ENCODE measurements around the gene EIF2A.
"Not testable (repeated sequence)": the region's sequence is repeated elsewhere in the genome, so short reads cannot be mapped to it uniquely, and the experiment has no call there.

Gene EIF2A

GRCh38 chr3:150603153-150603979, 56.8 kb downstream of the EIF2A start, which contains the start of gene SELENOT:
SELENOT (plus strand) TSS chr3:150603321; CDS start chr3:150603363, 42 bp downstream.
- DNase-seq = peak; percentile 93 to 98

- DNase-seq = peak; percentile 62 to 65
These were observed 57.4 kb downstream of the EIF2A start for GRCh38 chr3:150603980-150604319.

DNA sequence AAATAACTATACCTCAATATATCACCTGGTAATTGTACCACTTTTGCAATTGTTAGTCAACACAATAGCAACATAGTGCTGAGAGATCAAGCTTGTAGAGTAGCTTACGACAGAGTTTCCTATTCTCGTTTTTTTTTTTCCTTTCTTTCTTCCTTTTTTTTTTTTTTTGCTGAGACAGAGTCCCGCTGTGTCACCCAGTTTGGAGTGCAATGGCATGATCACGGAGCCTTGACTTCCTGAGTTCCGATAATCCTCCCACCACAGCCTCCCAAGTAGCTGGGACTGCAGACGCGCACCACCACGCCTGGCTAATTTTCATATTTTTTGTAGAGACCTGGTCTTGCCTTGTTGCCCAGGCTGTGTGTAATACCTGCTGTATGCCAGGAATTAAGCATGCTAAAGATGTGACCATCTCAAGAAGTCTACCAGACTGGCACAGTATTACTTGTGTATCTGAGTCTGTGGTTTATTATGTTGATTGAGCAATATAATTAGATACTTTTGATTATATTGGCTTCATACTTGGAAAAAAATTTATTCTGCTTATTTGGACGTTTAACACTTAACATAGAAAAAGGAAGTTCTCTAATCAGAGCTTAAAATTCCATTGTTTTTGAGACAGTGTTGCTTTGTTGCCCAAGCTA, 59.5 kb downstream of the EIF2A start:
- no peak for DNase-seq

DNA sequence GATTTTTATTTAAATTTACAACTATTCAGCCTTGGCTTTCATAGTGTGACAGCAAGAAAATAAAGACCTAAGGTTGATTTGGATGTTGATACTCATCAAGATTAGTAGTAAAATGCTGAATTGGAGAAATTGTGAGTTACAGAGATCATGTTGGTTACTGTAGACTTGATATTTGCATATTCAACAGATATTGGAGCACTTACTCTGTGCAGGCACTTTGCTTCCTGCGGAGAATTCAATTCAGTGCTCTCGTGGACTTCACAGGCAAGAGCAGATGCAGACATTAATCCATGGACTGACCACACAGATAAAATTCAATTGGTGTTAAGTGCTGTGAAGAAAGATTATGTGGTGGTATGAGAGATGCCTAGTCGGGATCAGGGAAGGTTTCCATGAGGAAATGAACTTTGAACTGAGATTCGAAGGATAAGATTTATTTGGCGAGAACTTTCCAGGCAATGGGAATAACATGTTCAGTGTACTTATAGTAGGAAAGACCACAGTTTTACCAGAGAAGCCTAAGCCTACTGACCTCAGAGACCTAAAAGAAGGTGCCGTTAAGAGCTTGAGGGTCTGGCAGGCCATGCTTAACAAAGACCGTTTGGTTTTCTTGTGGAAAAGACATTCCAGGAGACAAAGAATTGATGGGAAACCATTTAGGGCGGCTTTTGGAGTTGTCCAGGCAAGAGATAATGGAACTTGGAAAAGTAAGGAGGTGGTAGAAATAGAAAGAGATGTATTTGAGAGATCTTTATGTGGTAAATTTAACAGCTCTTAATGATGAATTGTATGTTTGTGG, 60.9 kb downstream of the EIF2A start:
- peak; percentile 68 to 84 for DNase-seq

DNA sequence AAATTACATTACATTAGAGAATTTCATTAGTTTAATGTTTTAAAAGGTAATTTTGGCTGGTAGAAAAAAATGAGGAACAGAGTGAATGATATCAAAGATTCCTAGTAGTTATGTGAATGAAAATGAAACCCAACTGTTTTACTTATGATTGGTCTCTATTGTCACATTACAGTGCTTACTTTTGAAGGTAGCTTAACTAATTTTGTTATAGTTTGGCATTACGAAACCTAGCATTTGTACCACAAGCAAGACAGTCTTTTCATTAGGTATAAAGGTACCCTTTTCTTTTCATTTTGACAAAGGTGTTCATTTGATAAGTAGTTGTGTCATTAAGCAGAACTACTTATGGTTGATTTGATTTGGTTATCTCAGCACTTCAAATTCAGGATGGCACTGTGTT, 63.4 kb downstream of the EIF2A start:
- DNase-seq = no peak

- no peak for DNase-seq
These were observed 64.2 kb downstream of the EIF2A start for GRCh38 chr3:150610785-150611184.

DNA sequence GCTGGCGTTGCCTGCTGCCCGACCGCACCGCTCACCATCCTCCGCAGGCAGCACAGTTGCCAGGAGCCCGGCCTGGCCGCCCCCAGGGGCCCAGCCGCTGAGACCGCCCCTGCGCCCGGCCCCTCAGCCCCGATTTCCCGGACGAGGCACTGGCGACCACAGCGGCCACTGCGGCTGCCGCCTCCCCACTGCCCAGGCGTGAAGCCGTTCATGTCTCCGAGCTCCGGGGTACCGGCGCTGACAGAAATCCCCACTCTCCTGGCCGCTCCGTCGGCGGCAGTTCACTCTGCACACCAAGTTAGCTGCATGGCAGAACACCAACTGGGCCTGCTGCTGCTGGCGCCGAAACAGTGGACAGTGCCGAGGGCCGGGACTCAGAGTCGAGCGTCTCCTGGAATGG, 65.1 kb downstream of the EIF2A start:
- DNase-seq = no peak

DNA sequence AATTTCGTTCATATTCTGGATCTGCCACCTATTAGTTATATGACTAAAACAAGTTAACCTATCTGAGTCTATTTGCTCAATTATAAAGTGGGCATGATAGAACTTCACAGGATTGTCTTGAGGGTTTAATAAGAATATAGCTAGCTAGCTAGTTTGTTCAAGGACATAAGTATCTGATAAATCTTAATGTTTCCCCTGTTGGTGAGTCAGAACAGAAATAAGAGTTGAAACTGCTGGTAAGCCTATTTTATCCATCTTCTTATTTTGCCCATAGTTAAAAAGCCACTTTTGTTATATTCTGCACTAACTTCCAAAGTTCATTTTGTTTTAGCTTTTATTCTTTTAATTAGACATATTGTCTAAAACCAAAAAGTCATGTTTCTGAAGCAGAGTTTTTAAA, 65.9 kb downstream of the EIF2A start:
- DNase-seq = no peak

DNA sequence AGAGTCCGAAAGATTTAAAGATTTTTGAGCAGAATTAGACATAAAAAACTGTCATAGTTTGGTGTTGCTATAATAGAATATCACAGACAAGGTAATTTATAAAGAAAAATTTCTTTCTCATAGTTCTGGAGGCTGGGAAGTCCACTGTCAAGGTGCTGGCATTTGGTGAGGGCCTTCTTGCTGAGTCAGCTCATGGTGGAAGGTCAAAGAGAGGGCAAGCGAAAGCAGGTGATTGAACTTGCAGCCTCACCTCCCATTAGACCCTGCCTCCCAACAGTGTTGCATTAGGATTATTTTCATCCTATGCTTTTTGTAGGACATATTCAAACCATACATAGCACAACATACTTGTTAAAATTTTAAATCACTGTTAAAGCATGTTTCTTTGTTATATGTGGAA, 66.4 kb downstream of the EIF2A start:
- DNase-seq = no peak

DNA sequence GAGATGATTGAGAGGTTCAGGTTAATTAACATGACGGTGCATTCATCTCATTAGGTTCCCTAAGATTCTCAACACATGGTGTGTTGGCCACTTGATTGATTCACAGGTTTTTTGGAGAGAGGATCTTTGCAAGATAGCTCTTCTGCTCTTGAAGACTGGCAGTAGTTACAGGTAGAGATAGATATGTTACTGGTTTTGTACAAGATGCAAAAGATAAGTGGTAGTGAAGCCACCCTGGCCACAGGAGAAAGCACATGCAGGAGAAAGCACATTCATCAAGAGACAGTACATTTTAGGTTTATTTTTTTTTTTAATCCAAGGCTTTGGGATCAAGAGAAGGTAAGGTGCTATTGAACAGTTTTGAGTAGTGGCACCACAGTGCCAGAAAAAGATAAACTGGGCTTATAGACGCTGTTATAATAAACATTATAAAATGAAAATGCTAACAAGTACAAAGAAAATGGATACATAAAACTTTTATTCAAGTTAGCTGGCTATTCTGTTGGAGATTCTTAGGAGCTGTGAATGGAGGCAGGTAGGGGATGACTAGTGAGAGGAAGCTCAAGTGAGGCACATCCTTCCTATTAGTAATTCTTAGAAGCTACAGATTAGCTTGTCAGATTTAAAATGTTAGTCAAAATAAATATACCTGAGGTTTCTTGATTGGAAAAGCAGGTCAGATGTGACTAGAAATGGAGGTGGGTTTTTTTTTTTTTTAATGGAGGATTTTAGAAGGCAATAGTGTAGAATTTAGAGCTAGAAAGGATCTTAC, 67.3 kb downstream of the EIF2A start:
- no peak for DNase-seq

GRCh38 chr3:150620002-150620689, 73.6 kb downstream of the EIF2A start:
- no peak for DNase-seq

- DNase-seq = not testable (repeated sequence)
These were observed 76.4 kb downstream of the EIF2A start for GRCh38 chr3:150622955-150623354.

DNA sequence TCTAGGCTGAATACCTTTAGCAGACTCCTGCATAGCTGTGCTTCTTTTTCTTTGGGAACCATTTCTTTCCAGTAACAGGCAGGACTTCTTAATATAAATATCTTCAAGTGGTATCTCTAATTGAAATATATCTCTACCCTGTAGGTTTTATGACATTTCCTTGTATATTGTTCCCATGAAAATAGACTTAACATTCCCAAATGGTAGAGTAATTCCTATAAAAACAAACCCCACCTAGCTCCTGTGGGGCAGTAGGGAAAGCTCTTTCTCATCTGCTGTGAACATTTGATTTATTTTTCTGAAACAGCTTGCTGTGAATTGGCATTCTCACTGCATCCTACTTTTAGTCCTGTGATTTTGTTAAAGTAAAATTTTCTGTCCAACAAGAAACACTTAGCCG, 77.4 kb downstream of the EIF2A start:
- DNase-seq = no peak

DNA sequence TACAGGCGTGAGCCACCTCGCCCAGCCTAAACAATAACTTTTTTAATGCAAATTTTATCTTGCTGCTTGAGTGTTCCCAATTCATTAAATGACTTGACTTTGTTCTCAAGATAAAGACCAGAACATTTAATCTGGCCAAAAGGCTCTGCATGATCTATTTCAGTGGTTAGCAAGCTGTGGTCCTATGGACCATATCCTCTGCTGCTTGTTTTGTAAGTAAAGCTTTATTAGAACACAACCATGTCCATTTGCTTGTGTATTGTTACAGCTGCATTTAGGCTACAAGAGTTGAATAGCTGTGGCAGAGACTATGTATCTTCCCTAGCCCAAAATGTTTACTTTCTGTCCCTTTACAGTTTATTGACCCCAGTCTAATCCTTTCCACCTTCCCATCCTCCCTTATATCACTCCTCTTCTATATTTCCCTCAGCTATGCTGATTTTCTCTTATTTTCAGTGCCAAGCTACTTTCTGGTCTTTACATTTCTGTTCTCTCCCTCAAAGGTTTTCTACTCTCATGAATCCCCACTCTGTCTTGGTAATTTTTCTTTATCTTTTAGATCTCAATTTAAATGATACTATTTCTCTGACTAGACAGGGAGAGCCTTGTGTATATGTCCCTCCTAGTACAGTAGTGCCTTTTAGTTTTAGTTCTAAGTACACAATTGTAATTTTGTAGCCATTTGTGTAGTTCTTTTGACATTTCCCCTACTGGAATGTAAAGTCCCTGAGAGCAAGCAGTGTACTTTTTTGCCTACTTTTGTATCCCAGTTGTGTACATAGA, 79.8 kb downstream of the EIF2A start:
- no peak for DNase-seq

GRCh38 chr3:150627557-150627956, 81.0 kb downstream of the EIF2A start:
- no peak for DNase-seq

- no peak for DNase-seq
These were observed 85.1 kb downstream of the EIF2A start for GRCh38 chr3:150631515-150632221.

DNA sequence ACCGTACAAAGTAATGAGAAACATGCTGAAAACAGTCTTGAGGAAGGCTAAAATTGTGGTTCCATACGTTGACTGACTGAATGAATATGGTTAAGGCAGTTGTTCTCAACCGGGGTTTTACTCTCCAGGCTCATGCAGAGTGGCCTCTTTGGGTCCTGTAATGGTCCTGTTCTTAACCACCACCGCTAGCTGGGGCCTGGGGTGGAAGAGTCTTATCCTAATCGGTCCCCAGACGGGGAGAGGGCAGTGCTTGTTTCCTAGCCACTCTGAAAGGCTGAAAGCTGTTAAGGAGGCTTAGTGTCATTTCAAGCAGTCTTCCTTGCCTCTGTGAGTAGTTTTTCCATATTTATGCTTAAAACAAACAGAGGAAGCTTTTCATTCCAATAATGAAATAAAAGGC, 88.5 kb downstream of the EIF2A start:
- no peak for DNase-seq

DNA sequence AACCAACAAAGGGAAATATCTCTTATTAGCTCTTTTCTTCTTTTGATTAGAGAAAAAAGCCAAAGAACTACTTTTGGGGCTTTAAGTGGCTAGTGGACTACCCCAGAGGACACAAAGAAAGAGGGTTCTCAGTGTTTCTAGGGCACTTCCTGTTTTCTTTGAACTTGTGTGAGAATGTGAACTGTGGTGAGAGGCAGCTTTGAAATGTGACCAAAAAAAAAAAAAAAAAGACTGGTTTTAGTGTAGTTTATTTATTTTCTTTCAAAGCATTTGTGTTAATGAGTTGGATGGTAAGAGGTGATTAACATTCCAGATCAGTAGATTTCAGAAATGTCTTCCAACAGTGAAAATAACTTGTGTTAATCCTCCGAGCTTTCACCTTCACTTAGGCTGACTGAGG, 88.9 kb downstream of the EIF2A start:
- DNase-seq = no peak

All from NCI-H526 (cell line).